Vagina (tissue), 2 donors: Measurements from ENCODE around the gene IGSF23. TPM values are rescaled to one million over a fixed set of nuclear protein-coding genes. Genes with fewer than 3 reads are reported as not detected.
"Not testable (repeated sequence)": the region's sequence is repeated elsewhere in the genome, so short reads cannot be mapped to it uniquely, and the experiment has no call there.

Experiments used
- DNase-seq, 2 donors: peaks; one replicate each; pipeline ENCODE4 v3.0.0-alpha.2; 2017; ENCODE audit errors: extremely low spot score in 2 of 2
- H3K27ac ChIP-seq: fragments of 200-600 bp; sonication (generic); one replicate; pipeline ENCODE4 v1.5.1; 2019
- H3K27me3 ChIP-seq: fragments of 200-600 bp; sonication (generic); one replicate; pipeline ENCODE4 v1.5.1; 2019
- H3K36me3 ChIP-seq, 2 donors: fragments of 200-600 bp; sonication (generic); one replicate each; pipeline ENCODE4 v1.5.1; 2017 to 2019
- H3K4me1 ChIP-seq: fragments of 200-600 bp; sonication (generic); one replicate; pipeline ENCODE4 v1.5.1; 2019
- H3K4me3 ChIP-seq, 2 donors: fragments of 200-600 bp; sonication (generic); 1 replicate in 1 of 2; 2 replicates in 1 of 2; pipeline ENCODE4 v1.5.1; 2016 to 2019
- H3K9me3 ChIP-seq: fragments of 200-600 bp; sonication (generic); one replicate; pipeline ENCODE4 v1.5.1; 2019
- CTCF ChIP-seq, 3 experiments: fragments of 450-650 bp in 2 of 3; fragments of 200-600 bp in 1 of 3; sonication (generic) in 1 of 3; IDR thresholded peaks; one replicate each; pipeline ENCODE4 v1.5.1; 2017 to 2019; ENCODE audit warnings: antibody characterized with exemption in 3 of 3, mild to moderate bottlenecking in 2 of 3, moderate library complexity in 2 of 3
- POLR2A ChIP-seq, 2 donors: fragments of 450-650 bp; IDR thresholded peaks; one replicate each; pipeline ENCODE4 v1.6.1; 2017; ENCODE audit warnings: antibody characterized with exemption in 2 of 2, mild to moderate bottlenecking in 2 of 2, moderate library complexity in 2 of 2
- POLR2AphosphoS5 ChIP-seq, 2 donors: sonication (generic); formaldehyde crosslinking; IDR thresholded peaks; one replicate each; pipeline ENCODE4 v1.9.0; 2017; ENCODE audit warnings: antibody characterized with exemption in 2 of 2, mild to moderate bottlenecking in 2 of 2, low read depth in 1 of 2; ENCODE audit not compliant: insufficient read depth in 1 of 2
- intact Hi-C: fragments of 100-400 bp; cut with DNase I; formaldehyde crosslinking; loops from one replicate; pipeline ENCODE4 v1.15.1; 2023
- total RNA-seq: library from RNA; depleted of rRNA; stranded (reverse); fragments of >200 nt; gene quantifications from one replicate; pipeline ENCODE4 v1.2.3, GENCODE V29; 2016

IGSF23 gene
- total RNA-seq, 1 donor from 2014 or later, result not detected

DNA sequence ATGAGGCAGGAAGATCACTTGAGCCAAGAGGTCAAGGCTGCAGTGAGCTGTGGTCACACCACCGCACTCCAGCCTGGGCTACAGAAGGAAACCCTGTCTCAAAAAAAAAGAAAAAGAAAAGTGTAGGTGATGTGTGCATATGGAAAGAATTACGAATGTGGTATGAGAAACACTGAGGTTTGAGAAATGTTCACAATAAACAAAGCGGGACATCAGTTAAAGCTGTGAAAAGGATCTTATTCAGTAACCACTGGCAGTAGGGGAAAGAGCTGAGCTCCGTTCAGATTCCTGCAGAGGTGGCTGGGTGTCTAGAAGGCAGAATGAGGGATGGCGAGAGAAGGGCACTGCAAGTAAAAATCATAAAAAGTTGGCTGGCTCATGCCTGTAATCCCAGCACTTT is 4.1 kb upstream of the IGSF23 start:
- DNase-seq, result no peak
- no peaks in the 10 kb centered on the region for H3K27me3 ChIP-seq
- no peaks in the 10 kb centered on the region for H3K36me3 ChIP-seq
- TF ChIP-seq POLR2AphosphoS5 (IDR thresholded peaks at IDR 0.05; ENCODE audit: insufficient read depth in 1 of 2, low read depth in 1 of 2), result no peak
- TF ChIP-seq POLR2A (IDR thresholded peaks at IDR 0.05), result no peak
- no peak for TF ChIP-seq CTCF (IDR thresholded peaks at IDR 0.05)
- no peak overlapping the region for H3K4me3 ChIP-seq
- intact Hi-C loops, result no loop called here
- H3K9me3 ChIP-seq, result no peaks in the 10 kb centered on the region
- no peaks in the 10 kb centered on the region for H3K4me1 ChIP-seq
- H3K27ac ChIP-seq, result no peak overlapping the region

DNA sequence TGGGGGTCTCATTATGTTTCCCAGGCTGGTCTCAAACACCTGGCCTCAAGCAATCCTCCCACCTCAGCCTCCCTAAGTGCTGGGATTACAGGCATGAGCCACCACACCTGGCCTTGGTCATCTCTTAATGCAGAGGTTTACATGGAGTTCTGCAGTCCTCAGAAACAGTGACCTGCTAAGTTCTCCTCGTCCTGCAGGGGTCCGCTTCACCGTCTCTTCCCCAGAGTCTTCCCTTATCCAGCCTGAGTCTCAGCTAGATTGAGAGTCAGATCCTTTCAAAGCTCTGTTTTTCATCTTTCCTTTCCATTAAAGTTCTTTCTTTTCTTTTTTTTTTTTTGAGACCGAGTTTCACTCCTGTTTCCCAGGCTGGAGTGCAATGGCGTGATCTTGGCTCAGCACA is 2.9 kb upstream of the IGSF23 start:
- H3K27ac ChIP-seq, intact Hi-C loops: not testable (repeated sequence)

DNA sequence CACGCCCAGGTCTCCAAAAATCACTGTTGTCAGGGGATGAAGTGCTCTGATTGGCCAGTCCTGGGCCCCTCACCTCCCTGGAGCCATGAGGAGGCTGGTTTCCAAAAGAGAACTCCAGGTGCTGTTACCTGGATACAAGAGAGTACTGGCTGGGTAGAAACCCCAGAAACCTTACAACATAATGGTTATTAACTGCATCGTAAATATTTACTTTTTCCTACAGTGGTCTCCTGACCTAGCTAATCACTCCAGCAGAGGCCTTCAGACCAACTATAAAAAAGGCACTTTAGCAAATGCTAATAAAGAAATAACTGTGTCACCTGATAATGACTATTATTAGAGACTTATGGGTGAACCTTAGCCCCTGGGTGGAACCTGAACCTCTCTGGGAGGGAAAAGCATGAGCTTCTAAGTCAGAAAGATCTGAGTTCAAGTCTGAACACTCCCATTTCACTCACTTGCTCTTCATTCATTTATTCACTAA is 1.5 kb upstream of the IGSF23 start:
- Histone ChIP-seq H3K27me3 (no peaks in the 10 kb centered on the region), H3K4me1 (no peaks in the 10 kb centered on the region), H3K4me3 (no peak overlapping the region), H3K36me3 (no peaks in the 10 kb centered on the region), H3K27ac (no peak overlapping the region), H3K9me3 (no peaks in the 10 kb centered on the region)
- TF ChIP-seq CTCF (IDR thresholded peaks at IDR 0.05) (no peak), POLR2A (IDR thresholded peaks at IDR 0.05) (no peak), POLR2AphosphoS5 (IDR thresholded peaks at IDR 0.05; ENCODE audit: insufficient read depth in 1 of 2, low read depth in 1 of 2) (no peak)
- intact Hi-C loops, result no loop called here
- DNase-seq, result no peak

More for the DNA sequence above, 2.9 kb upstream of the IGSF23 start:
- H3K4me1 ChIP-seq, H3K9me3 ChIP-seq, DNase-seq, H3K27me3 ChIP-seq, H3K36me3 ChIP-seq, H3K4me3 ChIP-seq: not testable (repeated sequence)

GRCh38 chr19:44614313-44614712 is 950 bp downstream of the IGSF23 start:
- H3K9me3 ChIP-seq, result no peaks in the 10 kb centered on the region
- H3K4me3 ChIP-seq, result no peak overlapping the region
- H3K27me3 ChIP-seq, result no peaks in the 10 kb centered on the region
- intact Hi-C loops, result no loop called here
- no peaks in the 10 kb centered on the region for H3K36me3 ChIP-seq
- DNase-seq, result no peak
- H3K4me1 ChIP-seq, result no peaks in the 10 kb centered on the region
- no peak for TF ChIP-seq POLR2A (IDR thresholded peaks at IDR 0.05)
- TF ChIP-seq POLR2AphosphoS5 (IDR thresholded peaks at IDR 0.05; ENCODE audit: insufficient read depth in 1 of 2, low read depth in 1 of 2), result no peak
- H3K27ac ChIP-seq, result no peak overlapping the region

DNA sequence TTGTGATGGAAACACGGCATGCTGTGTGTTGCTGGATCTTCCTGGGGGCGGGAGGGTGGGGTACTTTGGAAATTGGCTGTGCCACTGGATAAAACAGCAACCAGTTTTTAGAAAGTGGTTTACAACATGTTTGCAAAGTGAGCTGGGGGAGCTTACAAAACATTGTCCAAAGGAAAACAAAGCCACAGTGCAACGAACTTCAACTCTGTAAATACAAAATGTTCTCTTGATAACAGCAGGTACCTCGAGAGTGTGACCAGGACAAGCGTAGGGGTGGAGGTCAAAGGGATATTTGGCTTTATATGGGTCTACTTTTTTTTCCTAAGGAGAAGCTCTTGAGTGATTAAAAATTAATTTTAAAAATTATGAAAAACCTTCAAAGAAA is 2.5 kb downstream of the IGSF23 start:
- no peaks in the 10 kb centered on the region for H3K4me1 ChIP-seq
- H3K4me3 ChIP-seq, result no peak overlapping the region
- DNase-seq, result no peak
- intact Hi-C loops, result no loop called here
- H3K27ac ChIP-seq, result no peak overlapping the region
- H3K36me3 ChIP-seq, result no peaks in the 10 kb centered on the region
- no peak for TF ChIP-seq POLR2A (IDR thresholded peaks at IDR 0.05)
- TF ChIP-seq POLR2AphosphoS5 (IDR thresholded peaks at IDR 0.05; ENCODE audit: insufficient read depth in 1 of 2, low read depth in 1 of 2), result no peak
- TF ChIP-seq CTCF (IDR thresholded peaks at IDR 0.05), result no peak
- H3K27me3 ChIP-seq, result no peaks in the 10 kb centered on the region
- no peaks in the 10 kb centered on the region for H3K9me3 ChIP-seq

- Histone ChIP-seq H3K27ac (no peak overlapping the region), H3K36me3 (no peaks in the 10 kb centered on the region), H3K4me3 (no peak overlapping the region), H3K4me1 (no peaks in the 10 kb centered on the region), H3K9me3 (no peaks in the 10 kb centered on the region), H3K27me3 (no peaks in the 10 kb centered on the region)
- TF ChIP-seq CTCF (IDR thresholded peaks at IDR 0.05) (no peak), POLR2A (IDR thresholded peaks at IDR 0.05) (no peak), POLR2AphosphoS5 (IDR thresholded peaks at IDR 0.05; ENCODE audit: insufficient read depth in 1 of 2, low read depth in 1 of 2) (no peak)
- intact Hi-C loops, result no loop called here
- no peak for DNase-seq
Observed at GRCh38 chr19:44617110-44617880, 3.9 kb downstream of the IGSF23 start.
